ENCODE results near the gene CYP27C1.
"Not testable (repeated sequence)": the region's sequence is repeated elsewhere in the genome, so short reads cannot be mapped to it uniquely, and the experiment has no call there.

The CYP27C1 gene

DNA sequence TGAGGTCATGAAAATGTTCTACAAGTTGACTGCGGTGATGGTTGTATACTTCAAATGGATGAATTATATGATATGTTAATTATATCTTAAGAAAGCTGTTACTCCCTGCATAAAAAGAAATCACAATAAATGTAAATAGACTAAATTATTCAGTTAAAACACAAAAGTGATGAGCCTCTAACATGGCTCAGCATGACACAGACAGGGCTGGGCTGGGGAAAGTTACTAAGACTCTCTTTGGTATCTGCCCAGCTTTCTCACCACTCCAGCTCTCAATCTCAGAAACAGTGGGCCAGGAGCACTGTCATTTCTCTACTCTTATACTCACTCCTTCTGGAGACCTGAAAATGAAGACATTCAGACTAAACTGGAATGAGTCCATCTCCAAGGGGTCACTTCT, 3.5 kb downstream of the CYP27C1 start:
- Histone ChIP-seq H3K9me3 (ENCODE audit: insufficient read depth, low read length) (no peaks in the 10 kb centered on the region), H3K4me3 (ENCODE audit: insufficient read depth, low read length, poor library complexity, severe bottlenecking) (no peak overlapping the region), H3K4me2 (ENCODE audit: low read depth, low read length, poor library complexity, severe bottlenecking) (no peak overlapping the region), H3K79me2 (ENCODE audit: insufficient read depth, low read length) (no peaks in the 10 kb centered on the region), H3K9me2 (replicated peaks; ENCODE audit: insufficient read depth, low read length) (no peaks in the 10 kb centered on the region), H3K9ac (ENCODE audit: low read length) (no peak overlapping the region), H2AFZ (ENCODE audit: low read depth, low read length, severe bottlenecking) (no peak overlapping the region), H3K36me3 (ENCODE audit: low read length) (no peaks in the 10 kb centered on the region), H3K27me3 (ENCODE audit: low read length) (no peaks in the 10 kb centered on the region), H4K20me1 (ENCODE audit: low read depth, low read length) (no peaks in the 10 kb centered on the region), H3F3A (ENCODE audit: insufficient read depth) (no peaks in the 10 kb centered on the region), H3K27ac (ENCODE audit: low read depth, low read length) (no peak overlapping the region)
- TF ChIP-seq EZH2phosphoT487 (conservative IDR thresholded peaks at IDR 0.05; ENCODE audit: low read length), result no peak
- TF ChIP-seq, protein P1, sequence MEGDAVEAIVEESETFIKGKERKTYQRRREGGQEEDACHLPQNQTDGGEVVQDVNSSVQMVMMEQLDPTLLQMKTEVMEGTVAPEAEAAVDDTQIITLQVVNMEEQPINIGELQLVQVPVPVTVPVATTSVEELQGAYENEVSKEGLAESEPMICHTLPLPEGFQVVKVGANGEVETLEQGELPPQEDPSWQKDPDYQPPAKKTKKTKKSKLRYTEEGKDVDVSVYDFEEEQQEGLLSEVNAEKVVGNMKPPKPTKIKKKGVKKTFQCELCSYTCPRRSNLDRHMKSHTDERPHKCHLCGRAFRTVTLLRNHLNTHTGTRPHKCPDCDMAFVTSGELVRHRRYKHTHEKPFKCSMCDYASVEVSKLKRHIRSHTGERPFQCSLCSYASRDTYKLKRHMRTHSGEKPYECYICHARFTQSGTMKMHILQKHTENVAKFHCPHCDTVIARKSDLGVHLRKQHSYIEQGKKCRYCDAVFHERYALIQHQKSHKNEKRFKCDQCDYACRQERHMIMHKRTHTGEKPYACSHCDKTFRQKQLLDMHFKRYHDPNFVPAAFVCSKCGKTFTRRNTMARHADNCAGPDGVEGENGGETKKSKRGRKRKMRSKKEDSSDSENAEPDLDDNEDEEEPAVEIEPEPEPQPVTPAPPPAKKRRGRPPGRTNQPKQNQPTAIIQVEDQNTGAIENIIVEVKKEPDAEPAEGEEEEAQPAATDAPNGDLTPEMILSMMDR (IDR thresholded peaks at IDR 0.05; ENCODE audit: insufficient read depth, low read length, poor library complexity, severe bottlenecking), result no peak

DNA sequence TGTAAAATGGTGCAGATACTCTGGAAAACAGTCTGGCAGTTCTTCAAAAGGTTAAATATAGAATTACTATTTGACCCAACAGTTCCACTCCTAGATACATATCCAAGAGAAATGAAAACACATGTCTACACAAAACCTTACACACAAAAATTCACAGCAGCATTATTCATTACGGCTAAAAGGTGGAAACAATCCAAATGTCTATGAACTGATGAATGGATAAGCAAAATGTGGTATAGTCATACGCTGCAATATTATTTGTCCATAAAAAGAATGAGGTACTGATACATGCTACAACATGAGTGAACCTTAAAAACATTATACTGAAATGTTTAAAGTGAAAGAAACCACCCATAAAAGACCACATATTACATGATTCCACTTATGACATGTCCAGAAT, 4.0 kb downstream of the CYP27C1 start:
- no peaks in the 10 kb centered on the region for H3K79me2 ChIP-seq (ENCODE audit: insufficient read depth, low read length)

GRCh38 chr2:127214201-127214600, 5.9 kb downstream of the CYP27C1 start:
- not testable (repeated sequence) for H3K27ac ChIP-seq (ENCODE audit: low read depth, low read length); H4K20me1 ChIP-seq (ENCODE audit: low read depth, low read length); H3F3A ChIP-seq (ENCODE audit: insufficient read depth); H3K27me3 ChIP-seq (ENCODE audit: low read length); H3K9me2 ChIP-seq (replicated peaks; ENCODE audit: insufficient read depth, low read length); H3K4me3 ChIP-seq (ENCODE audit: insufficient read depth, low read length, poor library complexity, severe bottlenecking); H3K36me3 ChIP-seq (ENCODE audit: low read length); H3K9ac ChIP-seq (ENCODE audit: low read length); H2AFZ ChIP-seq (ENCODE audit: low read depth, low read length, severe bottlenecking); H3K9me3 ChIP-seq (ENCODE audit: insufficient read depth, low read length); H3K79me2 ChIP-seq (ENCODE audit: insufficient read depth, low read length); H3K4me2 ChIP-seq (ENCODE audit: low read depth, low read length, poor library complexity, severe bottlenecking)

More for the DNA sequence above, 4.0 kb downstream of the CYP27C1 start:
- no peak overlapping the region for H3K4me3 ChIP-seq (ENCODE audit: insufficient read depth, low read length, poor library complexity, severe bottlenecking)
- H3K9me2 ChIP-seq (replicated peaks; ENCODE audit: insufficient read depth, low read length), result no peaks in the 10 kb centered on the region
- no peaks in the 10 kb centered on the region for H3K27me3 ChIP-seq (ENCODE audit: low read length)
- no peak overlapping the region for H2AFZ ChIP-seq (ENCODE audit: low read depth, low read length, severe bottlenecking)
- no peak overlapping the region for H3K4me2 ChIP-seq (ENCODE audit: low read depth, low read length, poor library complexity, severe bottlenecking)
- H3F3A ChIP-seq (ENCODE audit: insufficient read depth), result no peaks in the 10 kb centered on the region
- TF ChIP-seq, protein P1 (IDR thresholded peaks at IDR 0.05; ENCODE audit: insufficient read depth, low read length, poor library complexity, severe bottlenecking), result no peak
- no peak for TF ChIP-seq EZH2phosphoT487 (conservative IDR thresholded peaks at IDR 0.05; ENCODE audit: low read length)
- H3K9me3 ChIP-seq (ENCODE audit: insufficient read depth, low read length), result no peaks in the 10 kb centered on the region
- H4K20me1 ChIP-seq (ENCODE audit: low read depth, low read length), result no peaks in the 10 kb centered on the region
- no peak overlapping the region for H3K9ac ChIP-seq (ENCODE audit: low read length)
- H3K36me3 ChIP-seq (ENCODE audit: low read length), result no peaks in the 10 kb centered on the region
- H3K27ac ChIP-seq (ENCODE audit: low read depth, low read length), result no peak overlapping the region

DNA sequence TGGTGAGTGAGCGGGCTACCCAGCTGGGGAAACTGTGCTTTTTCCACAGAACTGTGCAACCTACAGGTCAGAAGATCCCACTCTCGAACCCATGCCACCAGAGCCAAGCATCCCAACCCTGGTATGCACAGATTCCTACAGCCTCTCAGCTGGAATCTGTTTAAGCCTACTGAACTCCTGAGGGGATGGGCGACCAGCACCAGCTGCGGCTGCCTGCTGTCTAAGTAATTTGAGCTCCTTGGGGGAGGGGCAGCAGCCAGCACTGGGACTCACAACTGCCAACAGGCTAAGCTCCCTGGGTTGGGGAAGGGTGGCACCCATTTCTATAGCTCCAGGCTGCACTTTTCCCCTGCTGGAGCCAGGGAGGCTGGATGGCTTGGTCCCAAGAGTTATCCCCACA, 11.8 kb downstream of the CYP27C1 start:
- H3K27ac ChIP-seq (ENCODE audit: low read depth, low read length), result no peak overlapping the region
- no peaks in the 10 kb centered on the region for H4K20me1 ChIP-seq (ENCODE audit: low read depth, low read length)
- no peaks in the 10 kb centered on the region for H3K9me3 ChIP-seq (ENCODE audit: insufficient read depth, low read length)
- no peak for TF ChIP-seq EZH2phosphoT487 (conservative IDR thresholded peaks at IDR 0.05; ENCODE audit: low read length)
- TF ChIP-seq, protein P1 (IDR thresholded peaks at IDR 0.05; ENCODE audit: insufficient read depth, low read length, poor library complexity, severe bottlenecking), result no peak
- no peak overlapping the region for H3K4me3 ChIP-seq (ENCODE audit: insufficient read depth, low read length, poor library complexity, severe bottlenecking)
- H3K9ac ChIP-seq (ENCODE audit: low read length), result no peak overlapping the region
- no peaks in the 10 kb centered on the region for H3K79me2 ChIP-seq (ENCODE audit: insufficient read depth, low read length)
- H3K9me2 ChIP-seq (replicated peaks; ENCODE audit: insufficient read depth, low read length), result no peaks in the 10 kb centered on the region
- no peaks in the 10 kb centered on the region for H3K36me3 ChIP-seq (ENCODE audit: low read length)
- no peaks in the 10 kb centered on the region for H3K27me3 ChIP-seq (ENCODE audit: low read length)
- no peak overlapping the region for H2AFZ ChIP-seq (ENCODE audit: low read depth, low read length, severe bottlenecking)
- H3K4me2 ChIP-seq (ENCODE audit: low read depth, low read length, poor library complexity, severe bottlenecking), result no peak overlapping the region
- no peaks in the 10 kb centered on the region for H3F3A ChIP-seq (ENCODE audit: insufficient read depth)
